Left lobe of liver (tissue), 2 donors: ENCODE data around the gene NR3C1. TPM values are rescaled to one million over a fixed set of nuclear protein-coding genes. Genes with fewer than 3 reads are reported as not detected.

Experiments used
- ATAC-seq: fragments of 200-7000 bp; cut with Tn5 transposase; one replicate; pipeline ENCODE4 v1.9.1; 2020; ENCODE audit warnings: mild to moderate bottlenecking, moderate library complexity
- DNase-seq: peaks from one replicate; pipeline ENCODE4 v3.0.0-alpha.2; 2020; ENCODE audit warnings: low spot score
- total RNA-seq: library from RNA; stranded (reverse); gene quantifications from one replicate; pipeline ENCODE4 v1.2.1, GENCODE V29; 2021
- donor health status: DM: no; HTN: no; CAD: no; lungs with moderate emphysema.
- donor health status: DM: no; HTN: yes; CAD: no.

NR3C1 gene
- total RNA-seq, 1 donor from 2014 or later, result 46.6 TPM

DNA sequence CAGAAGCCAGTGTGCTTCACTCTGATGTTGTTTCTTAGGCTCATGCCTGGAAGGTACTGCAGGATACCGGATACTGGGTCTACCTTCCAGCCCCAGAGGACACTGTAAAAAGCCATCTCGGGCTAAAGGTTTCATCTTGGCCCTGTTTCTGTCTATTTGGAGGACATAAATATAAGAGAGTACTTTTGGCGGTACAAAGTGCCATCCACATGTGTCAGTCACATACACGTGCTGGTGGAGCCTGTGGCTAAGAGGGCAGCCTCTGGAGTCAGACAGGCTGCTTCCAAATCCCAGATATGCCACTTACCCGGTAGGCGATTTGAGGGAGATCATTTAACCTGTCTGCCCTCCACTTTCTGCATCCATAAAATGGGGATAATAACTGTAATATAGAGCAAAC lies 160.4 kb downstream of the NR3C1 start:
- ATAC-seq (no peak), DNase-seq (no peak)

DNA sequence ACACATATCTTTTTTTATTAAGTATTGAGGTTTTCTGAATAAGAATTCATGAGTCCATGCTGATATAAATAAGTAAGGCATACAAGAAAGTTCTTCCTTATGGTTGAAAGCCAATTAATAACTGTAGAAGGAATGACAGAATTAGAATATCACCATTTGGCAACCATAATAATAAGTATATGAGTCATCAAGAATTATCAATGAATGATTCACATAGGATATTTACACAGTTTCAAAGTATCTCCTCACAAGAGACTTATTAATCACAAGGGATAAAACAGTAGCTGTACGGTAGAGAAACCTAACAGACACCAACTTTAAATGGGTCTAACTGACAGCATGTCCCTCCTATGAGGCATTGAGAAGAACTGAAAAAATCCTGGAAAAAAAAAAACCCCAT lies 161.6 kb downstream of the NR3C1 start:
- DNase-seq (no peak), ATAC-seq (no peak)

DNA sequence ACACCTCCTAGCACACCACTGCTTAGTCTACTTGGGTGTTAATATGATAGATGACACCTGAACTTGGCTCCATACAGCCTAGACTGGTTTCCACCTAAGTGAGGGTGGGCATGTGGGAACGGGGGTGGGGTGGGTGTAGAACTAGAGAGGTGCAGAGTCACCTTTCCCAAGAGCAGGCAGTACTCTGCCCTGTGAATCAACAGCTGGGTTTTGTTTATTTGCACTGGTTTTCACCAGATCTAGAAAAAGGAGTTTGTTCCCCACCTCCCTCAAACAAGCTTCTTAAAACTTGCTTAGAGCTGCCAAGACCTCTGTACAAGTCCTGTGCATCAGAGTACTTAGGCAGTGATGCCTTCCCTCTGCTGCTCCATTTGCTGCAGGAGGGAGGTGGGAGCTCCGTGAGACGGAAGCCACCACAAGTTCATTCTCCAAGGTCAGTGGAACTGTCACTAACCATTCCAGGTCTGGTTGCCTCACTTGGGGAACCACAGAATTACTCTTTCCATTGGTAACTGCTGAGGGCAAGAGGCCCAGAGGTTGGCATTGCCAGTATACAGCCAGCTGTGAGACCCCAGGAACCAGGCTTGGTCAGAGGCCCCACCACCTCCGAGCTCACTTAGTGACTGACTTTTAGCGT lies 163.5 kb downstream of the NR3C1 start:
- no peak for DNase-seq
- ATAC-seq, result peak; percentile 80

DNA sequence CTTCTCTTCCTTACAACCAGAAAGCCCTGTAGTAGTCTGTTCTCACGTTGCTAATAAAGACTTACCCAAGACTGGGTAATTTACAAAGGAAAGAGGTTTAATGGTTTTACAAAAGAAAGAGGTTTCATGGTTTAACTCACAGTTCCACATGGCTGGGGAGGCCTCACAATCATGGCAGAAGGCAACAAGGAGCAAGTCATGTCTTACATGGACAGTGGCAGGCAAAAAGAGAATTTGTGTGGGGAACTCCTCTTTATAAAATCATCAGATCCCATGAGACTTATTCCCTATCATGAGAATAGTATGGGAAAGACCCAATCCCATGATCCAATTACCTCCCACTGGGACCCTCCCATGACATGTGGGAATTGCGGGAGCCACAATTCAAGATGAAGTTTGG lies 164.9 kb downstream of the NR3C1 start:
- ATAC-seq (no peak), DNase-seq (no peak)

DNA sequence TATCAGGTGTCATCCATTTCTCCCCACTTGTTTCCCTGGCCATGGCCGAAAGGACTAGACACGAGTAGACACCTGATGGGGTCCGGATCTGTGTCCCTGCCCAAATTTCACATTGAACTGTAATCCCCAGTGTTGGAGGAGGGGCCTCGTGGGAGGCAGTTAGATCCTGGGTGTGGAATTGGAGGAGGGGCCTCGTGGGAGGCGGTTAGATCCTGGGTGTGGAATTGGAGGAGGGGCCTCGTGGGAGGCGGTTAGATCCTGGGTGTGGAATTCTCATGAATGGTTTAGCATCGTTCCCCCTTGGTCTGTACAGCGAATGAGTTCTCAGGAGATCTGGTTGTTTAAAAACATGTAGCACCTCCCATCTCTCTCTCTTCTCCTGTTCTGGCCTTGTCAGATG lies 165.8 kb downstream of the NR3C1 start:
- DNase-seq, result no peak
- no peak for ATAC-seq

DNA sequence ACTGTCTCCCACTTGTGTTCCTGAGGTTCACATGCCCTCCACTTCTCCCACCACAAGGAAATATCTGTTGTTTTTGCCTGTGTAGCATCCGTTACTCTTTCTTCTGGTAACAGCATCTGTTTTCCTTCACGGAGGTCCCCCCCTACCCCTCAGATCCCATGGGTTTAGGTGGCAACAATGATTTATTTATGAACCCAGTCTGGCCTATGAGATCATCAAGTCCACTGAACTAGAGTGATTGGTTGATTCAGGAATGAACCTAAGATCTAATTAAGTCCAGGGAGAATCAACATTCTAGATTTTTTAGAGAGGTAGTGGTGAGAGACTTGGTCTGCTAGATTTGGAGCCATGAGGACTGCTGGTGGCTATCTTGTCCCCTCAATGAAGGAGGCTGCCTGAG lies 166.8 kb downstream of the NR3C1 start:
- no peak for DNase-seq
- no peak for ATAC-seq

DNA sequence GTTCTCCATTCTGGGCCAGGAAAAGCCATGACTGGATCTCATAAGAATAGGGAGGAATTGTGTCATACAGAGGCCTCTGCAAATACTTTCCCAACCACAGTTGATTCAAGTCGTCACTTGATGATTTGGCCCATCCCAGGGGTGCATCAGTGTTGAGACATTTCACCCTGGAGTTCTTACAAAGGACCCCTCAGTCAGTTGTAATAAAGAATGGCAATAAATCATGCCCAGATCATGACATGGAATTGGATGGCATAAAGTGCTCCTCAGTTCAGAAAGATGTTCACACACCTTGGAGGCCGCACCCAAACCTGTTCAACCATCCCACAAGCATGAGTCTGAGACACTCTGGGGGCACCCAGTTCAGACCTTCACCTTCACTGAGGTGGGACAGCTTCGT lies 168.1 kb downstream of the NR3C1 start:
- no peak for DNase-seq
- ATAC-seq, result no peak

DNA sequence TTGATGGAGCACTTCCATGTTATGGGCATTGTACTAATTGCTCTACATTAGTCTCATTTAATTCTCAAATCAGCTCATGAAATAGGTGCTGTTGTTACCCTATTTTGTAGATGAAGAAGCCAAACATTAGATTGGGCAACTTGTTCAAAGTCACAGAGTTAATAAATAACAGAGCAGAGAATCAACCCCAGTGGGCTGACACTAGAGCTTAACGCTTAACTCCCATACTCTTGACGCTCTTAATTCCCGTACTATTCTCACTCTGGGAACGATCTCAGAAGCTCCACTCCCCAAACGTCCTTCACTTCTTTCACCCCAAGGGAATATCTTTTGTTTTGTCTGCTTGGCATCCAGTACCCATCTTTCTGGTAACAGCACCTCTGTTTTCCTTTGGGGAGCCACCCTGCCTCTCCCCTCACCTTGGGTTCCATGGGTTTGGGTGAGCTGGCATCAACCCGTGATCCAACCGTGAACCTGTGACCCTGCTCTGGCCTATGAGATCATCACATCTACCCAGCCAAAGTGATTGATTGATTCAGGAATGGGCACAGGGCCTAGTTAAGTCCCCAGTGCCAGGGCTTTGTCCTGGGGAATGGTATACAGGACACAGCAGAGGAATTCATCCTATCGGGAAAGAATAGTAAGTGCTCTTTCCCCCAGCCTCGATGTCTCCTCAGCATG lies 169.2 kb downstream of the NR3C1 start:
- peak; percentile 77 for ATAC-seq

DNA sequence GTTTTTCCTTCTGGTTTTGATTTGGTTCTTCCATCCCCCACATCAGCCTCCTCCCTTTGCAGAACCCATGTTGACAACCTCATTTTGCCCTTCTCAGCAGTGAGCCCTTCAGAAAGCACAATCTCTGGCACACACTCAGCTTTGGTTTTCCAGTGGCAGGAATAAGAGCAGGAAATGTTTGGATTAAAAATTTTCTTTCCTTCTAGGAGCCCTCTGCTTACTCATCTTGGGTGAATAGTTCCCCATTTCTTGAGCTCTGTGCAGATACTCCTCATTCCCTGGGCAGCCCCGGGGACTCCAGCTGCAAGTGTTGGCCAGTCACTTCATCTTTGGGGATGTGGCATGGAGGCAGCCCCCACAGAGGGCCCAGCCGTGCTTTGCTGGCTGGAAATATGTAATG lies 170.5 kb downstream of the NR3C1 start:
- DNase-seq (no peak), ATAC-seq (no peak)

More for the DNA sequence above, 169.2 kb downstream of the NR3C1 start:
- peak; percentile 90 for DNase-seq

DNA sequence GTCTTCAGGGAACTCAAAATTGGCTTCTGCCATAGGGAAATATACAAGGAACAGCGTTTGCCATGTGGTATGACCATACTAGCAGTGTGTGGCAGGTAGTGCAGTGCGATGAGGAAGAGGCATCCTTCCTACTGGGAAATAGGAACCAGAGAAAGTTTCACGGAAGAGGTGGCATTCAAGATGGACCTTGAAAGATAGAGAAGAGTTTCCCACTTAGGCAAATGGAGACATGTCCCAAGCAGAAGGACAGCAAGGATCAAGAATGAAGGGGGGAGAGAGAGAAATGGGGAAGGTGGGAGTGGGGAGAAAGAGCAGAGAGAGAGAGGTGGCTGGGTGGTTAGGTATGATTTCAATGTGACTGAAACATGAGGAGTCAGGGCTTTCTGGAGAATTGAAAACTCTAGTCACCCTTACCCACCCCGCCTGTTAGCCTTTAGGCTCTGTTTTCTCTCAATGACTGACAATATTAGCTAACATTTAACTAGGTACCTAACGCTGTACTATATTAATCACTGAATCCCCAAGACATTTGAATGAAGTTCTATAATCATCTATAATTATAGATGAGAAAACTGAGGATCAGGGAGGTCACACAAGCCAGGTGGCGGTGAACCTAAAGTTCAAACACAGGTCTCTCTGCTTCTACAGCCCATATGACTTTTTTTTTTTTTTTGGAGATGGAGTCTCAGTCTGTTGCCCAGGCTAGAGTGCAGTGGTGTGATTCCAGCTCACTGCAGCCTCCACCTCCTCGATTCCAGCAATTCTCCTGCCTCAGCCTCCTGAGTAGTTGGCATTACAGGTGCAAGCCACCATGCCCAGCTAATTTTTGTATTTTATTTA lies 171.3 kb downstream of the NR3C1 start:
- ATAC-seq (peak; percentile 13), DNase-seq (no peak)

DNA sequence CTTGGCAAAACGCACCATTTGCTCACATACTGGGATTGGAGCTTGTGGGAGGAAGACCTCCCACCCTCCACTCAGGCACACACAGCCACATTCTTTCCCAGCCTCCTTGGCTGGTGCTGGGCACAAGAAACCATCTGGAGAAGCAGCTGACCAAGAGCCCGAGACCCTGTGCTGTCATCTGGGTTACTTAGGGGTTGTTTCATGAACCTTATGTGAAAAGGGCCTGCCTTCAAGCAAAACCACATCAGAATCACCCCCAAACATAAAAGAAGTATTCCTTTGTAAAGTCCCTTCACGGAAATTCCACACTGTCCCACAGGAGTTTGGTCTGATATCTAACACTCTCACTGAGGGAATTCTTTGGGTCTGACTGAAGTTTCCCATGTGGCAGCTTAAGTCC lies 172.1 kb downstream of the NR3C1 start:
- ATAC-seq (no peak), DNase-seq (no peak)

DNA sequence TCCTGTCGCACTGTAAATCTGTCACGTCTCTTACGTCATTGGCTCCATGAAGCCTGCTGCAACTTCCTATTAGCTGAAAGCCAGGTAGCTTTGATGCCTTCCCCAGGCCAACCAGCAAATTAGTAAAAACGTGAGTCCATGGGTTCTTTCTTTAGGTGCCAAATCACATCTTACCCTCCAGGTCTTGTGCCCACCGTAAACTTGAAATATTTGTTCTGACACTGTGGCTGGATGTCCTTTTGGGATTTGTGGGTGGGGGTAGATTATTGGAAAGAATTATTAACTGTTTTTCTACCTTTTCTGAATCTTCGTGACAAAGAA lies 172.8 kb downstream of the NR3C1 start:
- DNase-seq (no peak), ATAC-seq (no peak)

DNA sequence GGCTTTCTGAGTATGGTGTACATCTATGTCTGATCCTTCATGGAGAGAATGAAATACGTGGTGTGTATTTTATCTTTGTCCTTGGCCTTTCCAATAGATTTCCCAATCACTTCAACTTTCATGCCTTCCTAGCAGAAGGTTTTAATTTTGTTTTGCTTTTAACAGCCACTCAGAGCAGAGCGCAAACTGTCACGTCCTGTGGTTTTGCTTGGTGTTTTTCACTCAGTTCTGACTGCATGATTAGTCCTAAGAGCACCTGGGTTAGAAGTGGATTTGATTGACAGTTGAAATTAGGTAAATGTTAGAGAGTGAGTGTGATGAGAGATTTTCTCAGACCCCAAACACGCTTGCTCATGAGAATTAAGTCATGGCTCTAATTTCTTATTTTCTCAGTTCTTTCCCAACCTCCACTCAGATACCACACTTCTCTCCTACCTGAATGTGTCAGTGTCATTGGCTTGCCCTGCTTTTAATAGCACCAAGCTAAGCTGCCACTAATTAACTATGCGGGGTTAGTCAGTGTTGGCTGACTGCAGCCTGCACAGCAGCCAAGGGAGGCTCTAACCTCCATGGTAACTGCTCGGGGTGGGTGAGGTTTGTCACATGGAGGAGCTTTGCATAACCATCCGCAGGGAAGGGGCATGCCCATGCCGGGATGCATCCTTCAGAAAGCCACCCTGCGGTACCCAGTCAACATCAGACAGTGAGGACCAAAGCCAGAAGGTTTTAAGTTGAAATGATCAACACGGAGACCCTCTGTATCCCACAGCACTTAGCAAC lies 173.4 kb downstream of the NR3C1 start:
- peak; percentile 37 for ATAC-seq
- peak; percentile 52 for DNase-seq

DNA sequence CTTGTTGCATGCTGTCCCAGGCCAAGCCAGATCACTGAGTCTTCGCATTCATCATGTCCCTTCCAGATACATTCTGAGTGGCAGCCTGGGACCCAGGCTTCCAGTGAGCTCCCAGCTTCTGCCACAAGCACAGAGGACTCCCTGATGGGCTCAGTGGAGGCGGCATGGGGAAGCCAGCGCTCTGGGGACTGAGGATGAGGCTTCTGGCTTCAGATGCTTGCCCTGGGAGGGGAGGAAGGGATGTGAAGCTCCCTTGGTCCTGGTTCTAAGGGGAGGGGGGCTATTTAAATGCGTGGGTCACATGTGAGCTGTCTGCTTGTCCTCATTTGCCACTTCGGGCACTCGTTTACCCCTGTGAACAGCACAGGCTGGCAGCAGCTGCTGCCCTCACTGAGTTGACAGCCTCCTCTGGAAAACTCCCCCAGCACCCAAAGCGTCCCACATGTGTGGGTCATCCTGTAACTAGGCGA lies 174.0 kb downstream of the NR3C1 start:
- ATAC-seq (no peak), DNase-seq (no peak)

DNA sequence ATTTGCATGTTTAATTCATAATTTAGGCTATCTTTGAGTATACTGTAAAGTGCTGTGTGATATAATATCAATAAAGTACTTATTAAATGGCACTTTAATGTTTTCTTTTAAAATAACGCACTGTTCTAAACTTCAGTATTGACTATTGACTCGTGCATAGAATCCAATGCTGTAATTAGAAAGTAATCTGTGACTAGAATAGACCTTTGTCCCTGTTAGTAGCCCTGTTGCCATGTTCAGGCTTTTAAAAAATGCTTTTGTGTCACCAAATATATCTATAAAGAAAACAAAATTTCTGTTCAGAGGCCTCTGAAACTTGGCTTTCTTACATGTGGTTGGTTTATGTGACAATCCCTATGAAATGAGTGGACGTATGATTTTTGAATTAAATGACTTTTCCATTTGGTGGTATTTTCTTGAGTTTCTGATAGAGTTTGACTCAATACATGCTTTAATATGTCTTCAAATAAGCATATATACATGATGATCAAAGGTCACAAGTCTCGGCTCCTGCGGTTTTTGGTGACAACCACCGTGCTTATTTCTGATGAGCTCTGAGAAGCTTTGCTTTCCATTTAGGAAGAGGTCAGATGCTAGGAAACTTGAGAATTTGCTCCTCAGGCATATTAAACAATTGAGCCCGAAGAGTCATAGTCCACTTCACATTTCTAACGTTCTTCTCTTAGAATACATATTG lies 174.7 kb downstream of the NR3C1 start:
- peak; percentile 19 for ATAC-seq

More for the DNA sequence above, 174.7 kb downstream of the NR3C1 start:
- no peak for DNase-seq
